Measurements from ENCODE around the gene SPTAN1. TPM values are rescaled to one million over a fixed set of nuclear protein-coding genes. Genes with fewer than 3 reads are reported as not detected.

SPTAN1 gene
- total and polyA plus RNA-seq, 2 of the 4 experiments (the other 2 are of a cell fraction): 275 to 327 TPM

- Histone ChIP-seq H3K9me1 (ENCODE audit: insufficient read depth, low read length) (no peaks in the 10 kb centered on the region; the same call in 1 of the 2 replicates), H3K79me1 (ENCODE audit: low read depth in 1 of 2, low read length in 2 of 2) (peaks cover 14 to 20% of the 10 kb centered on the region in 2 experiments; a peak in 3 of 4 replicates), H2BK15ac (ENCODE audit: low read depth, low read length) (no peak overlapping the region), H4K20me1 (ENCODE audit: insufficient read depth, low read length) (no peaks in the 10 kb centered on the region), H3K27ac (ENCODE audit: insufficient read depth, low read length) (no peak overlapping the region), H3K9ac (ENCODE audit: low read depth, low read length) (no peak overlapping the region), H3K18ac (ENCODE audit: low read depth, low read length) (no peak overlapping the region), H3K4me3 (ENCODE audit: insufficient read depth, low read depth, low read length) (no peak overlapping the region), H4K91ac (ENCODE audit: insufficient read depth, low read depth, low read length) (no peak overlapping the region), H3K4me2 (ENCODE audit: low read depth, low read length) (no peak overlapping the region), H2BK20ac (ENCODE audit: low read depth, low read length) (no peak overlapping the region), H3K4me1 (ENCODE audit: control insufficient read depth, insufficient read depth, low read length) (no peaks in the 10 kb centered on the region), H3K4ac (ENCODE audit: low read depth, low read length) (no peak overlapping the region), H2AFZ (replicated peaks; ENCODE audit: low read length, poor library complexity) (no peak overlapping the region), H2AK9ac (replicated peaks; ENCODE audit: low read depth, low read length, poor library complexity) (no peak overlapping the region), H4K5ac (ENCODE audit: low read depth, low read length) (no peak overlapping the region), H2BK5ac (ENCODE audit: low read depth, low read length, poor library complexity, severe bottlenecking) (no peak overlapping the region), H3K27me3 (ENCODE audit: control insufficient read depth, insufficient read depth, low read length) (no peaks in the 10 kb centered on the region), H3K23ac (ENCODE audit: low read depth, low read length) (no peak overlapping the region), H3K9me3 (ENCODE audit: control insufficient read depth, insufficient read depth, low read length) (no peaks in the 10 kb centered on the region), H3K36me3 (ENCODE audit: control insufficient read depth, insufficient read depth, low read length) (peaks cover 78% of the 10 kb centered on the region), H4K8ac (ENCODE audit: low read depth in 2 of 2, low read length in 2 of 2) (no peak overlapping the region), H3K14ac (replicated peaks; ENCODE audit: low read depth, low read length) (no peak overlapping the region), H2BK120ac (ENCODE audit: low read depth, low read length) (no peak overlapping the region), H3K56ac (ENCODE audit: extremely low read depth, insufficient read depth, low read length) (no peak overlapping the region), H2AK5ac (ENCODE audit: low read depth, low read length) (no peak overlapping the region)
- intact Hi-C loops (cut with micrococcal nuclease) (loop anchor here (5.0 kb wide), 1 partner anchor 34 kb away; no protein-coding TSS in a partner anchor), dilution Hi-C loops (cut with HindIII; ENCODE audit: low sequenced_read_pairs, unreplicated experiment) (no loop called here), in situ Hi-C loops (cut with MboI; ENCODE audit: low sequenced_read_pairs) (no loop called here)
- no peak for TF ChIP-seq CTCF (conservative IDR thresholded peaks at IDR 0.05; ENCODE audit: low read depth, low read length)
- no peak for TF ChIP-seq NFE2L2 (IDR thresholded peaks at IDR 0.05; ENCODE audit: low read depth, low read length)
- no peak for TF ChIP-seq RCOR1 (IDR thresholded peaks at IDR 0.05; ENCODE audit: insufficient replicate concordance, low read length)
- no peak for TF ChIP-seq BHLHE40 (IDR thresholded peaks at IDR 0.05; ENCODE audit: low read depth, low read length)
- TF ChIP-seq FOS (IDR thresholded peaks at IDR 0.05; ENCODE audit: low read depth, low read length): no peak
- TF ChIP-seq POLR2A (IDR thresholded peaks at IDR 0.05; ENCODE audit: low read depth, low read length): no peak
- TF ChIP-seq ELK1 (IDR thresholded peaks at IDR 0.05; ENCODE audit: borderline replicate concordance, low read depth, low read length): no peak
- no peak for TF ChIP-seq MAZ (IDR thresholded peaks at IDR 0.05; ENCODE audit: borderline replicate concordance, low read depth, low read length)
- TF ChIP-seq SMC3 (IDR thresholded peaks at IDR 0.05; ENCODE audit: low read depth, low read length): no peak
- TF ChIP-seq USF2 (IDR thresholded peaks at IDR 0.05; ENCODE audit: low read depth, low read length): no peak
- TF ChIP-seq RFX5 (IDR thresholded peaks at IDR 0.05; ENCODE audit: low read depth, low read length): no peak
- CTCF ChIA-PET: interaction anchor here (0.5 to 1.3 kb wide), 2 partner anchors 10 to 81 kb away, joined by 3 to 4 read pairs; no protein-coding TSS in a partner anchor
- DNase-seq: no peak
- WGBS, 2 experiments (ENCODE audit: extremely low coverage in 2 of 2, insufficient read length in 1 of 2): no CpG with 5 or more reads among the region's 3 CpGs
- POLR2A ChIA-PET (ENCODE audit: unreplicated experiment): no interaction called here
- no peak for ATAC-seq (ENCODE audit: low read depth)
- no TSS peak for BruUV-seq (replicated peaks)
These were observed 58.5 kb downstream of the SPTAN1 start for GRCh38 chr9:128610897-128611296.
